ENCODE measurements around the gene TSC22D3. TPM values are rescaled to one million over a fixed set of nuclear protein-coding genes. Genes with fewer than 3 reads are reported as not detected.

Gene TSC22D3
- total RNA-seq, 2 experiments from 2014 or later: 29.3 to 35.6 TPM

- no peaks in the 10 kb centered on the region for H3K9me2 ChIP-seq (ENCODE audit: insufficient read depth, low read length)
- H3K9me3 ChIP-seq (ENCODE audit: low read length): no peaks in the 10 kb centered on the region
- H2AFZ ChIP-seq (ENCODE audit: low read length): peak overlapping the region; percentile 31; the same call in 1 of the 2 replicates
- H4K20me1 ChIP-seq (ENCODE audit: insufficient read depth, low read length): no peaks in the 10 kb centered on the region
- peaks cover 29% of the 10 kb centered on the region for H3K4me1 ChIP-seq (ENCODE audit: insufficient read depth, low read length, poor library complexity, severe bottlenecking)
- no peaks in the 10 kb centered on the region for H3K79me2 ChIP-seq (ENCODE audit: insufficient read depth, low read depth, low read length)
- H3K27ac ChIP-seq (ENCODE audit: low read depth, low read length, poor library complexity, severe bottlenecking): peak overlapping the region; percentile 23
- H3K36me3 ChIP-seq (ENCODE audit: insufficient read depth, low read length): no peaks in the 10 kb centered on the region
- DNase-seq (ENCODE audit: low spot score): peak; percentile 67
- POLR2A ChIA-PET: interaction anchor here (0.6 to 1.2 kb wide), 4 partner anchors 10 to 249 kb away, joined by 3 to 4 read pairs (median 4); no protein-coding TSS in a partner anchor
- no peak overlapping the region for H3K4me3 ChIP-seq (ENCODE audit: low read depth, low read length, poor library complexity, severe bottlenecking)
- CTCF ChIA-PET (ENCODE audit: unreplicated experiment): interaction anchor here (1.1 kb wide), 1 partner anchor 29 kb away, joined by 3 read pairs; no protein-coding TSS in a partner anchor
- H3K4me2 ChIP-seq (ENCODE audit: low read length): peak overlapping the region; percentile 21
- no peak for TF ChIP-seq EZH2phosphoT487 (IDR thresholded peaks at IDR 0.05; ENCODE audit: borderline replicate concordance, low read depth, low read length)
- TF ChIP-seq, protein P1, sequence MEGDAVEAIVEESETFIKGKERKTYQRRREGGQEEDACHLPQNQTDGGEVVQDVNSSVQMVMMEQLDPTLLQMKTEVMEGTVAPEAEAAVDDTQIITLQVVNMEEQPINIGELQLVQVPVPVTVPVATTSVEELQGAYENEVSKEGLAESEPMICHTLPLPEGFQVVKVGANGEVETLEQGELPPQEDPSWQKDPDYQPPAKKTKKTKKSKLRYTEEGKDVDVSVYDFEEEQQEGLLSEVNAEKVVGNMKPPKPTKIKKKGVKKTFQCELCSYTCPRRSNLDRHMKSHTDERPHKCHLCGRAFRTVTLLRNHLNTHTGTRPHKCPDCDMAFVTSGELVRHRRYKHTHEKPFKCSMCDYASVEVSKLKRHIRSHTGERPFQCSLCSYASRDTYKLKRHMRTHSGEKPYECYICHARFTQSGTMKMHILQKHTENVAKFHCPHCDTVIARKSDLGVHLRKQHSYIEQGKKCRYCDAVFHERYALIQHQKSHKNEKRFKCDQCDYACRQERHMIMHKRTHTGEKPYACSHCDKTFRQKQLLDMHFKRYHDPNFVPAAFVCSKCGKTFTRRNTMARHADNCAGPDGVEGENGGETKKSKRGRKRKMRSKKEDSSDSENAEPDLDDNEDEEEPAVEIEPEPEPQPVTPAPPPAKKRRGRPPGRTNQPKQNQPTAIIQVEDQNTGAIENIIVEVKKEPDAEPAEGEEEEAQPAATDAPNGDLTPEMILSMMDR (conservative IDR thresholded peaks at IDR 0.05; ENCODE audit: low read length): no peak
- BruUV-seq (replicated peaks): no TSS peak
- intact Hi-C loops (cut with micrococcal nuclease; ENCODE audit: unreplicated experiment): no loop called here
These were observed 74.0 kb downstream of the TSC22D3 start for GRCh38 chrX:107701493-107702121.

GRCh38 chrX:107700790-107701189 is 74.8 kb downstream of the TSC22D3 start:
- Histone ChIP-seq H4K20me1 (ENCODE audit: insufficient read depth, low read length) (no peaks in the 10 kb centered on the region), H3K27ac (ENCODE audit: low read depth, low read length, poor library complexity, severe bottlenecking) (no peak overlapping the region), H3K9me2 (ENCODE audit: insufficient read depth, low read length) (no peaks in the 10 kb centered on the region), H3K4me1 (ENCODE audit: insufficient read depth, low read length, poor library complexity, severe bottlenecking) (peaks cover 29% of the 10 kb centered on the region), H3K4me2 (ENCODE audit: low read length) (no peak overlapping the region), H3K4me3 (ENCODE audit: low read depth, low read length, poor library complexity, severe bottlenecking) (no peak overlapping the region), H3K9me3 (ENCODE audit: low read length) (no peaks in the 10 kb centered on the region), H3K79me2 (ENCODE audit: insufficient read depth, low read depth, low read length) (no peaks in the 10 kb centered on the region), H3K36me3 (ENCODE audit: insufficient read depth, low read length) (no peaks in the 10 kb centered on the region), H2AFZ (ENCODE audit: low read length) (no peak overlapping the region)
- intact Hi-C loops (cut with micrococcal nuclease; ENCODE audit: unreplicated experiment): no loop called here
- TF ChIP-seq, protein P1 (conservative IDR thresholded peaks at IDR 0.05; ENCODE audit: low read length): no peak
- ChIA-PET CTCF (ENCODE audit: unreplicated experiment) (interaction anchor here (1.1 kb wide), 1 partner anchor 28 kb away, joined by 3 read pairs; no protein-coding TSS in a partner anchor), POLR2A (interaction anchor here (0.6 to 1.0 kb wide), 3 partner anchors 11 to 248 kb away, joined by 3 to 4 read pairs (median 3); no protein-coding TSS in a partner anchor)
- no TSS peak for BruUV-seq (replicated peaks)
- DNase-seq (ENCODE audit: low spot score): no peak

DNA sequence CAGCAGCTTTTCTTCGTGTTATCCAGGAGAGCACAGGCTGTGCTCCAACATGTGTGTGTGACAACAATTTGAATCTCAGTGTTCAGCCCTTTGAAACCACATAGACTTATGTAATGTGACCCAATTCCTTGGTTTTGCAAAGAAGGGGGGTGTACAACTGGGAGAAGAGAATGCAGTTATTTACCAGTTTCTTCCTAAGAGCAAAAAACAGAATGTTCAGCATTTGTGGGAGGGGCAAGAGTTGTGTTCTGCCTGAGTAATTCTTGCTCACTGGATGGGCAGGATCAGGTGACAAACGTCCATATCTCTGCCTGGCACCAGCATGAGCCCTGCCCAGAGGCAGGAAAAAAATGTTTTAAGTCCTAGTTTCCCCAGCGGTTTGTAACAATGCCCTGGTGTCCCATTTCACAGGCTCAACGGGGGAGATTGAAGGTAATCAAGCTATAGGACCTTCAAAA is 75.2 kb downstream of the TSC22D3 start:
- ChIA-PET CTCF (ENCODE audit: unreplicated experiment) (interaction anchor here (1.1 kb wide), 1 partner anchor 27 kb away, joined by 3 read pairs; no protein-coding TSS in a partner anchor), POLR2A (no interaction called here)
- no peak for DNase-seq (ENCODE audit: low spot score)

More for the DNA sequence above, 75.2 kb downstream of the TSC22D3 start:
- Histone ChIP-seq H2AFZ (ENCODE audit: low read length) (no peak overlapping the region), H3K9me2 (ENCODE audit: insufficient read depth, low read length) (no peaks in the 10 kb centered on the region), H3K36me3 (ENCODE audit: insufficient read depth, low read length) (no peaks in the 10 kb centered on the region), H3K4me2 (ENCODE audit: low read length) (no peak overlapping the region), H3K79me2 (ENCODE audit: insufficient read depth, low read depth, low read length) (no peaks in the 10 kb centered on the region), H3K9me3 (ENCODE audit: low read length) (no peaks in the 10 kb centered on the region), H3K4me1 (ENCODE audit: insufficient read depth, low read length, poor library complexity, severe bottlenecking) (peaks cover 29% of the 10 kb centered on the region), H3K27ac (ENCODE audit: low read depth, low read length, poor library complexity, severe bottlenecking) (no peak overlapping the region), H4K20me1 (ENCODE audit: insufficient read depth, low read length) (no peaks in the 10 kb centered on the region), H3K4me3 (ENCODE audit: low read depth, low read length, poor library complexity, severe bottlenecking) (no peak overlapping the region)
- TF ChIP-seq EZH2phosphoT487 (IDR thresholded peaks at IDR 0.05; ENCODE audit: borderline replicate concordance, low read depth, low read length): no peak
- TF ChIP-seq, protein P1 (conservative IDR thresholded peaks at IDR 0.05; ENCODE audit: low read length): no peak
- intact Hi-C loops (cut with micrococcal nuclease; ENCODE audit: unreplicated experiment): no loop called here
- BruUV-seq (replicated peaks): no TSS peak
